Measurements from ENCODE around the gene BTBD6.

- no peak for TF ChIP-seq CTCF (IDR thresholded peaks at IDR 0.05; ENCODE audit: insufficient read depth, low read length, poor library complexity, severe bottlenecking)
- TF ChIP-seq EZH2phosphoT487 (conservative IDR thresholded peaks at IDR 0.05; ENCODE audit: low read length) = no peak
These were observed 40.9 kb upstream of the BTBD6 start for GRCh38 chr14:105207460-105207901.

All from SU-DHL-6 (cell line).